Neuronal stem cell (in vitro differentiated cells): Measurements from ENCODE around the gene RBM4B.

Experiments used
- DNase-seq: peaks from one replicate; pipeline ENCODE4 v3.0.0-alpha.2; 2013; ENCODE audit warnings: low spot score
- H2AFZ ChIP-seq: one replicate; pipeline ENCODE4 v1.6.1; 2013; ENCODE audit warnings: mild to moderate bottlenecking, low read length, inconsistent platforms
- H2AK5ac ChIP-seq: 2 replicates; pipeline ENCODE4 v1.6.1; 2013; ENCODE audit warnings: low read depth, mild to moderate bottlenecking, inconsistent platforms, low read length, moderate library complexity, mixed read lengths
- H2BK120ac ChIP-seq: 2 replicates; pipeline ENCODE4 v1.6.1; 2013; ENCODE audit warnings: low read depth, mild to moderate bottlenecking, inconsistent platforms, low read length, moderate library complexity, mixed read lengths
- H2BK12ac ChIP-seq: one replicate; pipeline ENCODE4 v1.6.1; 2013; ENCODE audit warnings: low read length, inconsistent platforms
- H2BK15ac ChIP-seq: 2 replicates; pipeline ENCODE4 v1.6.1; 2013; ENCODE audit warnings: mild to moderate bottlenecking, low read length, inconsistent platforms, mixed read lengths
- H2BK5ac ChIP-seq: one replicate; pipeline ENCODE4 v1.6.1; 2013; ENCODE audit warnings: inconsistent platforms, mild to moderate bottlenecking, low read length, moderate library complexity
- H3K14ac ChIP-seq: one replicate; pipeline ENCODE4 v1.6.1; 2013; ENCODE audit warnings: low read length, inconsistent platforms
- H3K18ac ChIP-seq: 2 replicates; pipeline ENCODE4 v1.6.1; 2013; ENCODE audit warnings: low read length, inconsistent platforms
- H3K23ac ChIP-seq: 2 replicates; pipeline ENCODE4 v1.6.1; 2013; ENCODE audit warnings: low read depth, mild to moderate bottlenecking, mixed read lengths, low read length, inconsistent platforms; ENCODE audit not compliant: poor library complexity
- H3K27ac ChIP-seq: replicated peaks from 3 replicates; pipeline ENCODE4 v1.5.1; 2013; ENCODE audit warnings: low read length, inconsistent platforms
- H3K27me3 ChIP-seq, 3 experiments: 2 replicates each; pipeline ENCODE4 v1.6.1; 2013; ENCODE audit warnings: low read length in 3 of 3, mild to moderate bottlenecking in 2 of 3, inconsistent platforms in 1 of 3, low read depth in 1 of 3, mixed read lengths in 1 of 3, moderate library complexity in 1 of 3; ENCODE audit not compliant: control insufficient read depth in 3 of 3, insufficient read depth in 3 of 3
- H3K36me3 ChIP-seq, 2 donors: replicated peaks in 1 of 2; 2 replicates each; pipeline ENCODE4 v1.6.1; 2013; ENCODE audit warnings: low read length in 2 of 2; ENCODE audit not compliant: control insufficient read depth in 2 of 2, insufficient read depth in 2 of 2
- H3K4ac ChIP-seq: 2 replicates; pipeline ENCODE4 v1.6.1; 2013; ENCODE audit warnings: inconsistent platforms, mild to moderate bottlenecking, low read length, moderate library complexity
- H3K4me1 ChIP-seq, 2 donors: 1 replicate in 1 of 2; 2 replicates in 1 of 2; pipeline ENCODE4 v1.6.1; 2013; ENCODE audit warnings: low read length in 2 of 2, low read depth in 1 of 2; ENCODE audit not compliant: control insufficient read depth in 2 of 2, insufficient read depth in 1 of 2
- H3K4me2 ChIP-seq: one replicate; pipeline ENCODE4 v1.6.1; 2013; ENCODE audit warnings: mild to moderate bottlenecking, low read length, inconsistent platforms; ENCODE audit not compliant: insufficient read depth, poor library complexity, severe bottlenecking
- H3K4me3 ChIP-seq, 2 donors: 2 replicates each; pipeline ENCODE4 v1.5.1; 2013; ENCODE audit warnings: low read length in 2 of 2, mild to moderate bottlenecking in 2 of 2, inconsistent platforms in 1 of 2, moderate library complexity in 1 of 2
- H3K79me1 ChIP-seq: one replicate; pipeline ENCODE4 v1.6.1; 2013; ENCODE audit warnings: low read depth, mild to moderate bottlenecking, inconsistent platforms, low read length, moderate library complexity
- H3K9ac ChIP-seq: one replicate; pipeline ENCODE4 v1.6.1; 2013; ENCODE audit warnings: mild to moderate bottlenecking, low read depth, low read length, inconsistent platforms; ENCODE audit not compliant: poor library complexity
- H3K9me3 ChIP-seq, 2 donors: replicated peaks in 1 of 2; 2 replicates each; pipeline versions ENCODE3 to v1.6.1; 2013; ENCODE audit warnings: low read length in 2 of 2, mild to moderate bottlenecking in 2 of 2, inconsistent platforms in 1 of 2, low read depth in 1 of 2, mixed read lengths in 1 of 2, moderate library complexity in 1 of 2; ENCODE audit not compliant: control insufficient read depth in 2 of 2, insufficient read depth in 1 of 2
- H4K8ac ChIP-seq: one replicate; pipeline ENCODE4 v1.6.1; 2013; ENCODE audit warnings: low read depth, mild to moderate bottlenecking, inconsistent platforms, low read length, moderate library complexity
- H4K91ac ChIP-seq: one replicate; pipeline ENCODE4 v1.6.1; 2013; ENCODE audit warnings: low read length, low read depth, mild to moderate bottlenecking, inconsistent platforms; ENCODE audit not compliant: poor library complexity
- WGBS, 2 donors: extraction: QIAGEN DNeasy Blood & Tissue Kit; methylation state at CpG; one replicate each; pipeline ENCODE4 v1.1.7; 2013; ENCODE audit warnings: missing lambda C conversion rate in 2 of 2, mixed read lengths in 1 of 2; ENCODE audit not compliant: insufficient read length in 2 of 2, insufficient replicate concordance in 1 of 2; ENCODE audit errors: extremely low coverage in 2 of 2; 5-methylcytosine and 5-hydroxymethylcytosine counted together

Gene RBM4B

DNA sequence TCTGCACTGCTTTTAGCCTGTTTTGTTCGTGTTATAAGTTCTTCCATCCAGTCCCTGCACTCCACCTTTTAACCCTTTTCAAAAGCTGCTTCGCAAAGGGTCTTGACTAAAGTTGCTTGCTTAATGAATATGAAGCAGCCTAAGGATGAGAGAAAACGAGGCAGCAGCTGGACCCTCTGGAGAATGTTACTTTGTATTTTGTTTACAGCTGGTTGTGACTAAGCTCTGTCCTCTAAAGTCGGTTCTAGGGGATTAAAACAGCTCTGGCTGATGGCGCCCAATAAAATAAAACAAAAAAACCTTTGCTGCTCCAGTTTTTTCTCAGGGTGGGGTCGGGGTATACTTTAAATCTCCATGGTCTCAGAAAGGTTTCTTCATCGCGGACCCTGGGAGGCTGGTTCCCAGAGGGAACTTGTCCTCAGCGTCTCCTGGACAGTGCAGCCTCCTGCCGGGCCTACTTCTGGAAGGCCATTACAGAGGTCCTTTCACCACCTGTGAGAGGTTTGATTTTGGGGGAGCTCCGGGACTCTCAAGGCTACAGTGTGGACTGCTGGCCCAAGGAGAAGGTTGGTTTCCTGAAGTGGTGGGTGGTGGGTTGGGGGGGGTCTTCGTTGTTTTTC, 40.0 kb downstream of the RBM4B start:
- peaks cover 18 to 75% of the 10 kb centered on the region in 2 donors for H3K36me3 ChIP-seq
- H2AFZ ChIP-seq: peak overlapping the region; percentile 83
- no peaks in the 10 kb centered on the region for H3K27me3 ChIP-seq
- H3K9ac ChIP-seq: no peak overlapping the region
- no peak overlapping the region for H3K14ac ChIP-seq
- WGBS, 2 donors: no CpG with 5 or more reads among the region's 12 CpGs
- H2AK5ac ChIP-seq: peak overlapping the region; percentile 40
- H3K18ac ChIP-seq: peak overlapping the region; percentile 58
- H3K27ac ChIP-seq: peak overlapping the region; percentile 75
- H2BK12ac ChIP-seq: no peak overlapping the region
- no peak overlapping the region for H2BK5ac ChIP-seq
- no peak overlapping the region for H4K91ac ChIP-seq
- H2BK120ac ChIP-seq: no peak overlapping the region
- peak overlapping the region; percentile 28 for H3K4me2 ChIP-seq
- no peaks in the 10 kb centered on the region for H3K79me1 ChIP-seq
- peaks cover 10 to 32% of the 10 kb centered on the region in 2 donors for H3K4me1 ChIP-seq
- H3K4ac ChIP-seq: no peak overlapping the region
- peak overlapping the region; percentile 50 to 53 for H3K4me3 ChIP-seq
- H3K23ac ChIP-seq: no peak overlapping the region
- no peak overlapping the region for H4K8ac ChIP-seq
- H2BK15ac ChIP-seq: no peak overlapping the region
- no peaks in the 10 kb centered on the region for H3K9me3 ChIP-seq
- DNase-seq: peak; percentile 20

DNA sequence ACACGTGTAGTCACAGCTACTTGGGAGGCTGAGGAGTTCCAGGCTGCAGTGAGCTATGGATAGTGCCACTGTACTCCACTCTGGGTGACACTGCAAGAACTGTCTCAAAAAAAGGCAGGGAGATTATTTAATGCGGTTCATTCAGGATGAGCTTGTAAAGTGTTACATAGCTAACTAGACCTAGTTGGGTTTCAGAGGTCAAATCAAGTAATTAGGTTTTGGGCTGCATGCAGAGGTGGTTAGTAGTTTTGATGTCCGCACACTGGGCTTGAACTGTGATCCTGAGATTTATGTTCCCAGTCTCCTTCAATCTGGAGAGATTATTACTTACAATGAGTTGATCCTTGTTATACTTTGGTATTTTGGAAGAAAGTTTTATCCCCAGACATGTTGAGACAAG, 41.3 kb downstream of the RBM4B start:
- no peak overlapping the region for H2BK15ac ChIP-seq
- no peak overlapping the region for H4K91ac ChIP-seq
- no CpG with 5 or more reads among the region's 3 CpGs for WGBS, 2 donors
- peaks cover 8 to 24% of the 10 kb centered on the region in 2 donors for H3K4me1 ChIP-seq
- no peaks in the 10 kb centered on the region for H3K27me3 ChIP-seq
- H2BK12ac ChIP-seq: no peak overlapping the region
- H3K79me1 ChIP-seq: peaks cover 3% of the 10 kb centered on the region
- no peak overlapping the region for H4K8ac ChIP-seq
- no peak overlapping the region for H3K4me3 ChIP-seq
- H3K4ac ChIP-seq: no peak overlapping the region
- no peak overlapping the region for H3K23ac ChIP-seq
- H3K36me3 ChIP-seq: peaks cover 19 to 73% of the 10 kb centered on the region in 2 donors
- no peak overlapping the region for H3K4me2 ChIP-seq
- no peak overlapping the region for H2AK5ac ChIP-seq
- DNase-seq: no peak
- no peak overlapping the region for H2AFZ ChIP-seq
- no peak overlapping the region for H2BK5ac ChIP-seq
- no peak overlapping the region for H3K9ac ChIP-seq
- no peaks in the 10 kb centered on the region for H3K9me3 ChIP-seq
- no peak overlapping the region for H3K18ac ChIP-seq
- H3K27ac ChIP-seq: peak overlapping the region; percentile 7
- no peak overlapping the region for H2BK120ac ChIP-seq
- H3K14ac ChIP-seq: no peak overlapping the region

DNA sequence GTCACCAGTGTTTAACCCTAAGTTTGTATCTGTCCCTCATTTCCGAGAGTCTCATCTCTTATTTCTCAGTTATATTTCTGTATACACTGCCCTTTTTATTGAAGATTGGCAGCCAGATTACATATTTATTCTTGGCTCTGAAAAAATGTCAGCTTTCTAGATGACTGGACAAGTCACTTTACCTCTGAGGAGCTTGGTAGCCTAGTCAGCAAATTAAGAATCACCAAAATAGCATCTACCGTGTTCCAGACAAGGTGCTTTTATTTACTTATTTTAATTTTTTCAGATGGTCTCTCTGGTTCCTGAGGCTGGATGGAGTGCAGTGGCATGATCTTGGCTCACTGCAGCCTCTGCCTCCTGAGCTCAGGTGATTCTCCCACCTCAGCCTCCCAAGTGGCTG, 44.7 kb downstream of the RBM4B start:
- Histone ChIP-seq H3K27me3 (no peaks in the 10 kb centered on the region), H2BK5ac (no peak overlapping the region), H3K18ac (no peak overlapping the region), H3K23ac (no peak overlapping the region), H2AK5ac (no peak overlapping the region), H3K36me3 (peaks cover 31 to 82% of the 10 kb centered on the region in 2 donors), H3K4me2 (no peak overlapping the region), H3K4me1 (peaks cover 0 to 5% of the 10 kb centered on the region in 2 donors), H2BK15ac (no peak overlapping the region), H2BK120ac (no peak overlapping the region), H3K4ac (no peak overlapping the region), H3K14ac (no peak overlapping the region), H3K9ac (no peak overlapping the region), H2AFZ (no peak overlapping the region), H3K4me3 (no peak overlapping the region), H4K8ac (no peak overlapping the region), H4K91ac (no peak overlapping the region), H2BK12ac (no peak overlapping the region), H3K9me3 (no peaks in the 10 kb centered on the region), H3K27ac (no peak overlapping the region), H3K79me1 (peaks cover 10% of the 10 kb centered on the region)
- DNase-seq: no peak
- WGBS, 2 donors: no CpG with 5 or more reads among the region's 2 CpGs

DNA sequence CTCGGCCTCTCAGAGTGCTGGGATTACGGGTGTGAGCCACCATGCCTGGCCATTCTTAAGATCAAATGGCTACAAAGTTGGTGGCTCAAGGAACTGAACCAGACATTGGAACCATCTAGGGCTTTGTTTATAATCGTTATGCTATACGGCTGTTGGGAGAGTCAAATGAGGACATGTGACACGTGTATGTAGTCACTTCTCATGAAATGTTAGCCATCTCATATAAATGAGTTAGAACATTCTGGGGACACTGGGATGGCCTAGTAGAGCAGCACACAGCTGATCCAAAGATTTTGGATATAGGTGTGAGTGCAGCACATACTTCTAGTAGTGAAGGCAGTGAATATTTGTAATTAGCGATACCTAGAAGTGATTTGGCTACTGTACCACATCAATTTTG, 45.8 kb downstream of the RBM4B start:
- Histone ChIP-seq H2BK120ac (no peak overlapping the region), H4K91ac (no peak overlapping the region), H2BK12ac (no peak overlapping the region), H3K9ac (no peak overlapping the region), H2AFZ (no peak overlapping the region), H3K4me2 (no peak overlapping the region), H3K23ac (no peak overlapping the region), H3K27ac (no peak overlapping the region), H3K4me1 (no peaks in the 10 kb centered on the region), H4K8ac (no peak overlapping the region), H2AK5ac (no peak overlapping the region), H3K4me3 (no peak overlapping the region), H3K18ac (no peak overlapping the region), H3K27me3 (no peaks in the 10 kb centered on the region), H3K9me3 (no peaks in the 10 kb centered on the region), H2BK5ac (no peak overlapping the region), H2BK15ac (no peak overlapping the region), H3K14ac (no peak overlapping the region), H3K79me1 (peaks cover 10% of the 10 kb centered on the region), H3K36me3 (peaks cover 42 to 91% of the 10 kb centered on the region in 2 donors), H3K4ac (no peak overlapping the region)
- no peak for DNase-seq
- WGBS, 2 donors: no CpG with 5 or more reads among the region's 6 CpGs
